ENCODE results near the gene PDCD1. TPM values are rescaled to one million over a fixed set of nuclear protein-coding genes. Genes with fewer than 3 reads are reported as not detected.
A peak's percentile ranks its signal among the peaks of the same experiment; 100 is the strongest.

PDCD1 gene
- total RNA-seq, 2 donors from 2014 or later: 0.38 TPM; not detected in 1

GRCh38 chr2:241857041-241857541 is 1.6 kb downstream of the PDCD1 start:
- intact Hi-C loops (cut with DNase I): no loop called here
- DNase-seq (ENCODE audit: low spot score): peak; percentile 71

- peak; percentile 61 for DNase-seq (ENCODE audit: low spot score)
- intact Hi-C loops (cut with DNase I): no loop called here
Measured at GRCh38 chr2:241855888-241856422, 2.7 kb downstream of the PDCD1 start.

GRCh38 chr2:241855245-241855887 is 3.3 kb downstream of the PDCD1 start:
- peak; percentile 72 for DNase-seq (ENCODE audit: low spot score)
- intact Hi-C loops (cut with DNase I): no loop called here

- DNase-seq (ENCODE audit: low spot score): peak; percentile 79
- intact Hi-C loops (cut with DNase I): no loop called here
Measured at GRCh38 chr2:241854342-241855244, 4.1 kb downstream of the PDCD1 start.

GRCh38 chr2:241853651-241854341 is 4.9 kb downstream of the PDCD1 start:
- intact Hi-C loops (cut with DNase I): no loop called here
- peak; percentile 81 for DNase-seq (ENCODE audit: low spot score)

GRCh38 chr2:241852981-241853631 is 5.6 kb downstream of the PDCD1 start:
- intact Hi-C loops (cut with DNase I): no loop called here
- peak; percentile 57 for DNase-seq (ENCODE audit: low spot score)

GRCh38 chr2:241852116-241852980 is 6.3 kb downstream of the PDCD1 start:
- intact Hi-C loops (cut with DNase I): no loop called here
- peak; percentile 75 for DNase-seq (ENCODE audit: low spot score)

- intact Hi-C loops (cut with DNase I): no loop called here
- DNase-seq (ENCODE audit: low spot score): peak; percentile 74
Measured at GRCh38 chr2:241851325-241852115, 7.2 kb downstream of the PDCD1 start.

- intact Hi-C loops (cut with DNase I): no loop called here
- DNase-seq (ENCODE audit: low spot score): peak; percentile 57
Measured at GRCh38 chr2:241850544-241851324, 8.0 kb downstream of the PDCD1 start.

- intact Hi-C loops (cut with DNase I): no loop called here
- peak; percentile 69 for DNase-seq (ENCODE audit: low spot score)
Measured at GRCh38 chr2:241849616-241850543, 8.8 kb downstream of the PDCD1 start.

- DNase-seq (ENCODE audit: low spot score): peak; percentile 81
Measured at GRCh38 chr2:241848761-241849615, 9.7 kb downstream of the PDCD1 start.

GRCh38 chr2:241846406-241846805 is 12.3 kb downstream of the PDCD1 start:
- no peak for DNase-seq (ENCODE audit: low spot score)
- intact Hi-C loops (cut with DNase I): no loop called here

More at GRCh38 chr2:241848761-241849615, 9.7 kb downstream of the PDCD1 start:
- intact Hi-C loops (cut with DNase I): no loop called here

- DNase-seq (ENCODE audit: low spot score): peak; percentile 71
- intact Hi-C loops (cut with DNase I): no loop called here
Measured at GRCh38 chr2:241844831-241845578, 13.7 kb downstream of the PDCD1 start.
